HL-60 (cell line): Measurements from ENCODE around the gene BTBD9.

Source experiments
- GABPA ChIP-seq: IDR thresholded peaks from 2 replicates; pipeline ENCODE4 v1.6.1; 2012; ENCODE audit warnings: low read depth
- POLR2AphosphoS5 ChIP-seq: IDR thresholded peaks from 2 replicates; pipeline ENCODE4 v1.6.1; 2012; ENCODE audit warnings: low read depth
- SPI1 ChIP-seq: IDR thresholded peaks from 2 replicates; pipeline ENCODE4 v1.6.1; 2012; ENCODE audit warnings: low read depth, mild to moderate bottlenecking, borderline replicate concordance
- TF ChIP-seq, protein P1 (sequence below): IDR thresholded peaks from 2 replicates; pipeline ENCODE4 v1.6.1; 2012; ENCODE audit warnings: low read depth; ENCODE audit not compliant: insufficient replicate concordance
- TF ChIP-seq, protein P2 (sequence below): IDR thresholded peaks from one replicate; pipeline ENCODE4 v1.5.1; 2011; ENCODE audit warnings: low read length, control low read depth, inconsistent platforms; ENCODE audit not compliant: insufficient read depth

DNA sequence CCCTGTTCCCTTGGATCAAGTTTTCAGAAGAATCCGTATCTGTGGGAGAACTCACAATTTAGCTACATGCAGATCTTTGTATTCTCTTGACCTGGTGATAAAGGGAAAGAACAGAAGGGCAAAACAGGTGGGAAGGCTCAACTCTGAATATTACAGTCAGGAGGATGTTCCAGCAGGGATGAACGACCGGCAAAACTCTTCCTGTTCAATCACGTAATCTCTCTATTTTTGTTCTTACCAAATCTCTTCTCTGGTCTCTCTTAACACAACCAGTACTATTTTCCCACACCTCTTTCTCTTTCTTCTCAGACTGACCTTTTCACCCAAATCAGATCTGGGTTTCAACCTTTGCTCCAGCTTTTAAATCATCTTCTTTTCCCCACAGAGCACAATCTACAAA is 371.4 kb downstream of the BTBD9 start:
- TF ChIP-seq, protein P1, sequence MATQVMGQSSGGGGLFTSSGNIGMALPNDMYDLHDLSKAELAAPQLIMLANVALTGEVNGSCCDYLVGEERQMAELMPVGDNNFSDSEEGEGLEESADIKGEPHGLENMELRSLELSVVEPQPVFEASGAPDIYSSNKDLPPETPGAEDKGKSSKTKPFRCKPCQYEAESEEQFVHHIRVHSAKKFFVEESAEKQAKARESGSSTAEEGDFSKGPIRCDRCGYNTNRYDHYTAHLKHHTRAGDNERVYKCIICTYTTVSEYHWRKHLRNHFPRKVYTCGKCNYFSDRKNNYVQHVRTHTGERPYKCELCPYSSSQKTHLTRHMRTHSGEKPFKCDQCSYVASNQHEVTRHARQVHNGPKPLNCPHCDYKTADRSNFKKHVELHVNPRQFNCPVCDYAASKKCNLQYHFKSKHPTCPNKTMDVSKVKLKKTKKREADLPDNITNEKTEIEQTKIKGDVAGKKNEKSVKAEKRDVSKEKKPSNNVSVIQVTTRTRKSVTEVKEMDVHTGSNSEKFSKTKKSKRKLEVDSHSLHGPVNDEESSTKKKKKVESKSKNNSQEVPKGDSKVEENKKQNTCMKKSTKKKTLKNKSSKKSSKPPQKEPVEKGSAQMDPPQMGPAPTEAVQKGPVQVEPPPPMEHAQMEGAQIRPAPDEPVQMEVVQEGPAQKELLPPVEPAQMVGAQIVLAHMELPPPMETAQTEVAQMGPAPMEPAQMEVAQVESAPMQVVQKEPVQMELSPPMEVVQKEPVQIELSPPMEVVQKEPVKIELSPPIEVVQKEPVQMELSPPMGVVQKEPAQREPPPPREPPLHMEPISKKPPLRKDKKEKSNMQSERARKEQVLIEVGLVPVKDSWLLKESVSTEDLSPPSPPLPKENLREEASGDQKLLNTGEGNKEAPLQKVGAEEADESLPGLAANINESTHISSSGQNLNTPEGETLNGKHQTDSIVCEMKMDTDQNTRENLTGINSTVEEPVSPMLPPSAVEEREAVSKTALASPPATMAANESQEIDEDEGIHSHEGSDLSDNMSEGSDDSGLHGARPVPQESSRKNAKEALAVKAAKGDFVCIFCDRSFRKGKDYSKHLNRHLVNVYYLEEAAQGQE: no peak
- TF ChIP-seq, protein P2, sequence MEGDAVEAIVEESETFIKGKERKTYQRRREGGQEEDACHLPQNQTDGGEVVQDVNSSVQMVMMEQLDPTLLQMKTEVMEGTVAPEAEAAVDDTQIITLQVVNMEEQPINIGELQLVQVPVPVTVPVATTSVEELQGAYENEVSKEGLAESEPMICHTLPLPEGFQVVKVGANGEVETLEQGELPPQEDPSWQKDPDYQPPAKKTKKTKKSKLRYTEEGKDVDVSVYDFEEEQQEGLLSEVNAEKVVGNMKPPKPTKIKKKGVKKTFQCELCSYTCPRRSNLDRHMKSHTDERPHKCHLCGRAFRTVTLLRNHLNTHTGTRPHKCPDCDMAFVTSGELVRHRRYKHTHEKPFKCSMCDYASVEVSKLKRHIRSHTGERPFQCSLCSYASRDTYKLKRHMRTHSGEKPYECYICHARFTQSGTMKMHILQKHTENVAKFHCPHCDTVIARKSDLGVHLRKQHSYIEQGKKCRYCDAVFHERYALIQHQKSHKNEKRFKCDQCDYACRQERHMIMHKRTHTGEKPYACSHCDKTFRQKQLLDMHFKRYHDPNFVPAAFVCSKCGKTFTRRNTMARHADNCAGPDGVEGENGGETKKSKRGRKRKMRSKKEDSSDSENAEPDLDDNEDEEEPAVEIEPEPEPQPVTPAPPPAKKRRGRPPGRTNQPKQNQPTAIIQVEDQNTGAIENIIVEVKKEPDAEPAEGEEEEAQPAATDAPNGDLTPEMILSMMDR: no peak
- TF ChIP-seq POLR2AphosphoS5: no peak
- no peak for TF ChIP-seq SPI1
- no peak for TF ChIP-seq GABPA
